GM18526 (cell line): Measurements from ENCODE around the gene INSRR.

Source experiments
- POLR2A ChIP-seq: IDR thresholded peaks from 3 replicates; pipeline ENCODE4 v1.6.1; 2011; ENCODE audit not compliant: insufficient read length; ENCODE audit errors: extremely low read depth

INSRR gene

DNA sequence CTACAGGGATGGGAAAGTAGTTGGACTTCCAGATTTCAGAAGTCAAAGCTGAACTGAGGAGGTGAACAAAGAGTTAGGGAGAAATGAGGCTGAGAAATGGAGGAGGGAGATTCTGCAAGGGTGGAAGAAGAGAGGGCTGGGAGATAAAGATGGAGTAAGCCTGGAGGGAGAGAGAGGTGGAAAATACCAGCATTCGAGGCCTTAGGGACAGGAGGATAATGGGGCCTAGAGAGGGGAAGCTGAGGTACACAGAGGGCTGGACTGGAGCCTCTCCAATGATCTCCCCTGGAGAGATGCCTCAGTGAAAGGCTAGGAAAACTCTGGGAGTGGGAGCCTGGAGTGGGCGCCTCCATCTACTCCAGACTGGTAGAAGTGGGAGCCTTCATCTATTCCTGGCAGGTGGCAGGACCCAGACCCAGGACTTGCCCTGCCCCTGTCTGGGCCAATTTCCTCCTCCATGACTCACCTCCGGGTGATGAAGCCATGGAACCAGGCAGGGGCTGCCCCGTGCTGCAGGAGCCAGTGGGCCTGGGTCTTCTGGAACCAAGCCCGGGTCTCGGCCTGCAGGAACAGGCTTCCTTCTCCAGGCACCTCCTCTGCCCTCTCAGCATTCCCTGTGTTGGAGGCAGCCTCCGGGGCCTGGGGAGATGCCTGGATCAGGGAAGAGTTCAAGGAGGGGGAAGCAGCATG lies 44.2 kb downstream of the INSRR start:
- no peak for TF ChIP-seq POLR2A

DNA sequence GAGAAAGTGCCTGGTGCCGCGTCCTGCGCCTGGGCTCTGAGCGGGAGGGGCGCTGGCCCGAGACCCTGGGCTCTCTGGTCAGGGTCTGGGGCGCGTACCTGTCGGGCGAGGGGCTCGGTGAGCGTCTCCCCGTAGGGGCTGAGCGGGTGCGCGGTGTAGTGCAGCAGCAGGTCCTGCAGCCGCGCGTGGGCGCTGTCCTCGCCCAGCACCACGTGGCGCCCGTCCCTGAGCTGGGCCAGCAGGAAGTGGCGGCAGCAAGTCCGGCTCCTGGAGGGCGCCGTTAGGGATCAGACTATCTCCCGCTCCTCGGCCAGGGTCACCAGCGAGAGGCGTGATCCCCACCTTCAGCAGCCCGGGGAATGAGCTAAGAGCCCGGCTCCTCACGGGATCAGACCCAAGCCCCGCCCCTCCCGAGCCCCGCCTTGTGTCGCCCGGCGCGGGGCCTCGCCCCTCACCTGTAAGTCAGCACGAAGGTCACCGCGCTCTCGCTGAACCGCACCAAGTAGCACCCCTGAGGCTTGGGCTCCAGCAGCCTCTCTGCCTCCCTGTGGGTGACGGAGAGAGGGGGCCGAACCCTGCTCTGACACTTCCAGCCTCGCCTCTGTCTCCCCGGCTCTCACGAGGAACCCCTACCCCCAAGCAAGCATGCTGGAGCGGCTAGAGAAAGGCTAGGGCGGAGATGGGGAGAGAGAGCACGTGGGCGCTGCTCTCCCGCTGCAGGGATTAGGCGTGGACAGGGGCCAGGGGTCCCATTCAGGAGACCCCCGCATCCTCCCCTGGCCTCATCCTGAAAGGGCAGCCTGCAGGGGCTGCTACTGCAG lies 45.0 kb downstream of the INSRR start:
- TF ChIP-seq POLR2A, result no peak

DNA sequence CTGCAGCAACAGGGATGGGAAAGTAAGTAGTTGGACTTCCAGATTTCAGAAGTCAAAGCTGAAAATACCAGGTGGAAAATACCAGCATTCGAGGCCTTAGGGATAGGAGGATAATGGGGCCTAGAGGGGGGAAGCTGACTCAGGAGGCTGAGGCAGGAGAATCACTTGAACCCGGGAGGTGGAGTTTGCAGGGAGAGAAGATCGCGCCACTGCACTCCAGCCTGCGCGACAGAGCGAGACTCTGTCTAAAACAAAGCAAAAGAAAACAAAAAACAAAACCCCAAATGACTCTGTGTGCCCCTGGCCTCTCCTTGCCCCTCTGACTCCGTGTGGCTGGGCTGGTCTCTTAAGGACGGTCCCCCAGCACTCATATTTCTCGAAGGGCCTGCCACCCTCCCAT lies 45.6 kb downstream of the INSRR start:
- TF ChIP-seq POLR2A, result no peak

DNA sequence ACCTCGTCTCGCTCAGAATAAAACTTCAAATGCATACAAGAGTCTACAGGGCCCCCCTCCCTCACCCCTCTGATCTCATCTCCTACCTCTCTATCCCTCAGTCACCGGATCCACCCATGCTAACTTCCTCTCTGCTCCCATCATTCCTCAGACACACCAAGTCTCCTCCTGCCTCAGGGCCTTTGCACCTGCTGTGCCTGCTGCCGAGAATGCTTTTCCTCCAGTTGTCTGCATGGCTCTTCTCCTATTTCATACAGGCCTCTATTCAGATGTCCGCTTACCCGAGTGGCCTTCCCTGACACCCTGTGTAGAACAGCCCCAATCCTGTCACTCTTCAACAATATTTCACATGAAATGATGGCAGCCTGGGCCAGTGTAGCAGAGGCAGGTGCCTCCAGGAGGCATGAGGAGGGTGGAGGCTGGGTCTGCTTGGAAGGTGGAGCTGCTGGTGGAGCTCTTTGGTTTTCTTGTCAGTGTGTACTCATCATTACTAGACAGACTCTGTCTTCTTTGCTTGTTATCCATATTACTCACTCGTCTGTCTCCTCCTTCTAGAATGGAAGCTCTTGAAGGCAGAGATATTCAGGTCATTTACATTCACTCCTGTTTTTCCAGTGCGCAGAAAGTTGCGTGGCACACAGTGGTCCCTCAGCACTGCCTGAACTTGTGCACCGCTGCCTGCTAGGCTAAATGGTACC lies 46.5 kb downstream of the INSRR start:
- TF ChIP-seq POLR2A, result no peak

DNA sequence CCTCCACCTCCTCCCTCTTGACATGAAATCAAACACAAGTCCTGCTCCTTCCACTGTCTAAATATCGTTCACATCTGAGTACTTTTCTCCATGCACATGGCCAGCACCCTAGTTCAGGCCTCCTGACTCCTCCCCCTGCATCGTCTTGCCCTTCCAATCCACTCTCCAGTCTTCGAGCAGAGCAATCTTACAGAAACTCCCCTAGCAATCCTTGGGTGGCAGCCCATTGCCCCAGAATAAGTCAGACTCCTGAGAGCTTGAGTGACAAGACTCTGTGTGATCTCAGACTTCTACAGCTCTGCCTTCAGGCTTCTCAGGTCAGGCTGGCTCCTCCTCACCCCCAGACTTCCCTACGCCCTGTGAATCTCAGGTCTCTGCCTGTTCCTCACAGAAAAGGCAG lies 47.7 kb downstream of the INSRR start:
- TF ChIP-seq POLR2A, result no peak

DNA sequence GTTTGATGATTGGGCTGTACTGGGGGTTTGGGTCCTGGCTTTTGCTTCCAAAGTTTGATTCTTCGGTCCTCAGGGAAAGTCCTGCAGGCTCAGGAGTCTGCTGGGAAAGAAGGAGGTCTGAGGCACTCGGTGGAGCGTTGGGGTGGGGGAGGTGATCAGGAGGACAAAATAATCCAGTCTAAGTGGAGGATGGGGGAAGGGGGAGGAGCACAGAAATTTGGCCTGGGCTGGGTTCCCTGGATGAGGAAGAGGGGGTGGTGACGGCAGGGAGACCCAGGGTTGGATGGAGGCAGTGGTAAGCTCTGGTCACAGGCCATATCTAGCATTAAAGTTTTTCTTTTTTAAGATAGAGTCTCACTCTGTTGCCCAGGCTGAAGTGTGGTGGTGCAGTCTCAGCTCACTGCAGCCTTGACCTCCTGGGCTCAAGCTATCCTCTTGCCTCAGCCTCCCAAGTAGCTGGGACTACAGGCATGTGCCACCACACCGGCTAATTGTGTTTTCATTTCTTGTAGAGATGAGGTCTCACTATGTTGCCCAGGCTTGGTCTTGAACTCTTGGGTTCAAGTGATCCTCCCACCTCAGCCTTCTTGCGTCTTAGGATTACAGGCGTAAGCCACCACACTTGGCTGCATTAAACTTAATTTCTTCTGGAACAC lies 49.1 kb downstream of the INSRR start:
- TF ChIP-seq POLR2A, result no peak

DNA sequence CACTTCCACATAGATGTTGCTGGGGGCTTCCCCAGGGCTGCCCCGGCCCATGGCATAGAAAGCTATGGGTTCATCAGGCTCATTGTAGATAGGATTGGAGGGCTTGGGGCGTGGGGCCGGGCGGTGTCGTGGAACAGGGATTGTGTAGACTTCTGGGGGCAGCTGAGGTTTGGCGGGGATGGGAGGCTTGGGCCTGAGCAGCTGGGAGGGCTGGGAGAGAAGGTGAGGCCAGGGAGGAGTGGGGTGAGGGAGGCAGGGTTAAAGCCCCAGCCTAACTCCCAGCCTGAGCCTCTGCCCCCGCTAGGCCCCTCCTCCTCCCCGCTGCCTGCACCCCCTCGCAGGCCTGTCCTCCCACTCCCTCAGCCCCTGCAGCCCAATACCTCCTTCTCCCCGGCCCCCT lies 49.6 kb downstream of the INSRR start:
- no peak for TF ChIP-seq POLR2A

DNA sequence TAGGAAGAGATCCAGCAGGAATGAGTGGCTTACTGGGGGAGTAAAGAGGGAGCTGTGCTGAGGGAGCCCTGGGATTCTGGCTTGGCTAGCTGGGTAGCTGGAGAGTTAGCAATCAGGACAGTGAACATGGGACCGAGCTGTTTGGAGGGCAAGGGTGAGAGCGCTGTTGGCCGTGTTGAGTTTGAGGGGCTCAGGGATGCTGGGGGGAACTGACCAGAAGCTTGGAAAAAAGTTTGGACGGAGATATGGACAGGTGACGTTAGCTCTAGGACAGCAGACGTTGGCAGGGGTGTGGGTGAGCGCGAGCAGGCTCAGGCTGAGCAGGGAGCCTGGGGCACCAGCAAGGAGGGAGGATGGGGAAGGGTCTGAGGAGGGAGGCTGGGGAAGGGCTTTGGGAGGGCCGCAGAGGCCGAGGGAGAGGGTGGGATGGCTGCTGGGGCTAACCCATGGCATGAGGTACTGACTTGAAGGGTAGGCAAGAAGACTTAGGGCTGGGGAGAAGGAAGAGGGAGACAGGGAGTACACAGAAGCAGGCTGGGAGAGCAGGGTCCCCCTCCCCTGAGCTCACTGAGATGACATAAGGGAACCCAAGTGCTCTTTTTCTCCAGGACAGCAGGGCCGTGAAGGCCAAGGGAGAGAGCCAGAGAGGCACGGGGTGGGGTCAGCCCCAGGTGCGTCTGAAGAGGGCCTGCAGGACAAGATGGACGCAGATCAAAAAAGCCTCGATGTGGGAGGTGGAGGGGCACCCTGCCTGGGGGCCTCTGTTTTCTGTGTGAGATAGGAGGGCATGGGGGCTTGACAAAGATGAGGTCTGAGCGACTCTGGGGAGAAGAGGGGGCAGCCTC lies 50.5 kb downstream of the INSRR start:
- no peak for TF ChIP-seq POLR2A

DNA sequence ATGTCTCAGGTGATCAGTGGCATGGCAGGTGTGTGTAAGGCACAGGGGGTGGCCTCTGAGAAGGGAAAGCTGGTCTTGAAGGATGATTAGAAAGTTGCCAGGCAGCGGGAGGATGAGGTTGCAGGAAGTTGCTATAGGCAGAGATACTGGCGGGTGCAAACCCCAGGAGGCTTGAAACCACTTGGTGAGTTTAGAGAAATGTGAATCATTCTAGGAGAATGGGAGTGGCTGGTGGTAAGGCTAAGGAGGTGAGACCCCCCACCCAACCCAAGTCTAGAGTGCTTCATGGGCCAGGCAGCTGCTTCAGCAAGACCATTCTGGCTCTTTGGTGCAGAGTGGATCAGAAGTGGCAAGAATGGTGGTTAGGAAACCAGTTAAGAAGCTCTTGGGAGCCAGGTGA lies 51.3 kb downstream of the INSRR start:
- no peak for TF ChIP-seq POLR2A

DNA sequence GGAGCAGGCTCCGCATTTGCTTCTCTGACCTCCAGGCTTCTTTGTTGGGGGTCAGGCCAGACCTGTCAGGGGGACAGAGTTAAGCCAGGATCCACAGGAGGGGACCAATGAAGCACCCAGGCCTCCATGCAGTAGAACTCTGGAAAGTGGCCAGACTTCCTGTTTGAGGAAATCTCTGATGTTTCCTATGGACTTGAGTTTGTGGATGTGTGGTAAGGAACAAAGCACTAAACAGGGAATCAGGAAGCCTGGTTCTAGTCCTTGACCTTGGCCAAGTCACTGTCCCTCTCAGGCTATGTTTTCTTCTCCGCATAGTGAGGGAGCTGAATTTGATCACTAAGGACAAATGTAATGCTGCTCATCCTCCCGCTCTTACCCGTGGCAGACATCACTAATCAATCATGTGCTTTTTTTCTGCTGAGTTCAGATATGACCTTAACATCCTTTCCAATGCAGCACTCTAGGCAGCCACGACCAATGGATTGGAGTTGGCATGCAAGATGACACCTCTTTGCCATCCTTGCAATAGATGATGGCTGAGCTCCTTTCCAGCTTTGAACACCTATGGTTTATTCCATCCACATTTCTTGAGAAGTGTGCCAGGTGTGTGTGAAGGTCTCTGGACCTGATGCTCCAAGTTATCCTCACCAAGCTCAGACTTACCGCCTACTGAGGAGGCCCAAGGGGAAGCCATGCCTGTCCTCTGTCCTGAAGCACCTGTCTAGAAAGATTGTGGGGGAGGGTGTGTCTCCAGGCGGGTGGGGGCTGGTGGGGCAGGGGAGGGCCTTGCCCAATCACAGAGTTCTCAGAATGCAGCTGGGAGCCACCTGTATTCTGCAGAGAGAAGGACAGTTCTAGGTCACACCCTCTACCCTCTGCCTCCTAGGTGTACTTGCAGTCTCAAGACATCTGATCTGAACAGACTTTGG lies 52.1 kb downstream of the INSRR start:
- no peak for TF ChIP-seq POLR2A

DNA sequence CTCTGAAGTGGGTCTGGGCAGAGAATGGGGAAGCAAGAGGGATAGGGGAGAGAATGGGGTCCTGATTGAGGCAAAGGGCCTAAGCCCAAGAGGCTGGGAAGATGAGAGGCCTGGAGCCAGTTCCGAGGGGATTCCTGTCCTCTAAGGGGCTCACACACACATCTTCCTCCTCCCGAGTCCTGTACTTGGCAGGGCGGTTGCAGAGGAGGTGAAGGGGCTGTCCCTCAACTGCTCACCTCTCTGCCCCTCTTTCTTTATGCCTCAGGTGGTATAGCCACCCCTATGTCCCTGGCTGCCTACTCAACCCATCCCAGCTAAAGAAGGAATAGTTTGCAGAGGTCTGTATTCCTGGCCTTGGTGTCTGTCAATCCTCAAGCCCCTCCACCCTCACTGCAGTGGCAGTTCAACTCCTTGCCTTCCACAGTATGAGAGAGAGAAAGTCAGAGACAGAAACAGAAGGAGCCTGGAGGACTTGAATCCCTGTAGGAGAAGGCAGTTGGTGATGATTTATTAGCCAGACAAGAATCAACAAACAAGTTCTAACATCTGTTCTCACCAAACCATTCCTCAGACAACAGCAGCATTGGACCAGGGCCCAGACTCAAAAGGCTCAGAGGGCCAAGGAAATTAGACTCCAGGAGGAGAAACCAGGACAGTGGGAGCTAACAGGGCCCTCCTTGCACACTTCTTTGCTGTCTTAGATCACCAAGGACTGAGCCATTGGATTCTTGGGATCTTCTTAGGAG lies 53.0 kb downstream of the INSRR start:
- TF ChIP-seq POLR2A, result no peak

DNA sequence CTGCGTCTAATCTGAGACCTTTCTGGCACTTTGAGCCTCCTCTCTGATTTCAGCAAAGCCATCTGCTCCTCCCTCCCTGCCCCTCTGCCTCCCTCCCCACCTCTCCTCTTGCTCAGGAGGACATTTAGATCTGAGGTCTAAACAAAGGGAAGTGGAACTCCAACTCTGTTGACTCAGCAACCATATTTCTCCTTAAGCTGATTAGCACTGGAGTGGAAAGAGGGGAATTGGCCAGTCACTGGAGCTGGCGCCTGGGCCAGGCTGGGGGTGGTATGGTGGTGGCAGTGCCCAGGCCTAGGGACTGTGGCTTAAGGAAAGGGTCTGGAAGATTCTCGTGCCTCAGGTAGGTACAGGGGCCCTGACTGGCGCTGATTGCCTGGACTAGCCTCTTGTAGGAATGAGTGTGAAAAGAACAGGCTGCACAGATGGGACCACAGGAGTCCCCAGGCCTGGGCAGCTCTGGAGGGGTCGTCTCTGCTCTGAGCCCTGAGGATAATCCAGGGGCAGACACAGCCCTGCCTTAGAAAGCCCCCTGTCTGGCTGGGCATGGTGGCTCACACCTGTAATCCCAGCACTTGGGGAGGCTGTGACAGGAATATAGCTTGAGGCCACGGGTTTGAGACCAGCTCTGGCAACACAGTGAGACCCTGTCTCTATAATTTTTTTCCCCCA lies 54.2 kb downstream of the INSRR start:
- no peak for TF ChIP-seq POLR2A
